Measurements from ENCODE around the gene WHRN. TPM values are rescaled to one million over a fixed set of nuclear protein-coding genes. Genes with fewer than 3 reads are reported as not detected.

The WHRN gene
- total RNA-seq, 4 donors from 2014 or later, result 8.4 to 12.9 (median 11.0) TPM

- Histone ChIP-seq H3K4me3 (no peak overlapping the region), H3K4me1 (peaks cover 0 to 20% (median 0%) of the 10 kb centered on the region in 3 donors), H3K27ac (no peak overlapping the region), H3K9me3 (no peaks in the 10 kb centered on the region), H3K27me3 (no peaks in the 10 kb centered on the region), H3K36me3 (no peaks in the 10 kb centered on the region)
- WGBS, 2 donors (ENCODE audit: low coverage in 1 of 2), result 84 to 100% methylated on average over 3 of the region's 4 CpGs
- TF ChIP-seq POLR2AphosphoS5 (IDR thresholded peaks at IDR 0.05), result no peak
- TF ChIP-seq POLR2A (IDR thresholded peaks at IDR 0.05), result no peak
- no peak for TF ChIP-seq EP300 (IDR thresholded peaks at IDR 0.05)
- TF ChIP-seq CTCF (IDR thresholded peaks at IDR 0.05), result no peak
- no peak for ATAC-seq
Measured at GRCh38 chr9:114496011-114496410, 9.3 kb downstream of the WHRN start.

- no peak for ATAC-seq
- Histone ChIP-seq H3K4me3 (no peak overlapping the region), H3K9me3 (no peaks in the 10 kb centered on the region), H3K27me3 (no peaks in the 10 kb centered on the region), H3K4me1 (peaks cover 0 to 10% (median 0%) of the 10 kb centered on the region in 3 donors), H3K36me3 (no peaks in the 10 kb centered on the region), H3K27ac (no peak overlapping the region)
- TF ChIP-seq EP300 (IDR thresholded peaks at IDR 0.05), result no peak
- TF ChIP-seq CTCF (IDR thresholded peaks at IDR 0.05), result no peak
- TF ChIP-seq POLR2AphosphoS5 (IDR thresholded peaks at IDR 0.05), result no peak
- no peak for TF ChIP-seq POLR2A (IDR thresholded peaks at IDR 0.05)
- 75 to 80% methylated on average over 10 to 11 of the region's 12 CpGs for WGBS, 2 donors (ENCODE audit: low coverage in 1 of 2)
Measured at GRCh38 chr9:114494776-114495569, 10.3 kb downstream of the WHRN start.

- H3K36me3 ChIP-seq, result no peaks in the 10 kb centered on the region
- ATAC-seq, result no peak
- H3K9me3 ChIP-seq, result no peaks in the 10 kb centered on the region
- H3K4me3 ChIP-seq, result no peak overlapping the region
- WGBS, 2 donors (ENCODE audit: low coverage in 1 of 2), result 78 to 80% methylated on average over 5 to 7 of the region's 8 CpGs
- TF ChIP-seq EP300 (IDR thresholded peaks at IDR 0.05) (no peak), POLR2A (IDR thresholded peaks at IDR 0.05) (no peak), POLR2AphosphoS5 (IDR thresholded peaks at IDR 0.05) (no peak), CTCF (IDR thresholded peaks at IDR 0.05) (no peak)
- no peak overlapping the region for H3K27ac ChIP-seq
- no peaks in the 10 kb centered on the region for H3K27me3 ChIP-seq
- H3K4me1 ChIP-seq, result no peaks in the 10 kb centered on the region
Measured at GRCh38 chr9:114493521-114494184, 11.6 kb downstream of the WHRN start.

- no peaks in the 10 kb centered on the region for H3K27me3 ChIP-seq
- H3K27ac ChIP-seq, result no peak overlapping the region
- ATAC-seq, result no peak
- H3K9me3 ChIP-seq, result no peaks in the 10 kb centered on the region
- peaks cover 0 to under 1% (median 0%) of the 10 kb centered on the region in 3 donors for H3K4me1 ChIP-seq
- 97 to 100% methylated on average over 5 to 6 of the region's 7 CpGs for WGBS, 2 donors (ENCODE audit: low coverage in 1 of 2)
- TF ChIP-seq CTCF (IDR thresholded peaks at IDR 0.05) (no peak), EP300 (IDR thresholded peaks at IDR 0.05) (no peak), POLR2A (IDR thresholded peaks at IDR 0.05) (no peak)
- no peak overlapping the region for H3K4me3 ChIP-seq
- H3K36me3 ChIP-seq, result no peaks in the 10 kb centered on the region
Measured at GRCh38 chr9:114492991-114493390, 12.3 kb downstream of the WHRN start.

Measured in gastroesophageal sphincter (tissue), 4 donors.